Measurements from ENCODE around the gene STOML3. TPM values are rescaled to one million over a fixed set of nuclear protein-coding genes. Genes with fewer than 3 reads are reported as not detected.

The STOML3 gene
- total RNA-seq, 1 experiment from 2014 or later: not detected

GRCh38 chr13:39016787-39017186 is 26.2 kb upstream of the STOML3 start:
- CTCF ChIA-PET: interaction anchor here (0.6 kb wide), 2 partner anchors 490 to 1135 kb away, joined by 3 read pairs; no protein-coding TSS in a partner anchor
- BruUV-seq (replicated peaks): no TSS peak

GRCh38 chr13:39016087-39016486 is 25.5 kb upstream of the STOML3 start:
- no peak overlapping the region for H3K27ac ChIP-seq (ENCODE audit: low read length)
- no peak overlapping the region for H3K4me3 ChIP-seq (ENCODE audit: low read depth in 2 of 2, low read length in 2 of 2)
- DNase-seq (ENCODE audit: low read depth, low spot score): no peak
- CTCF ChIA-PET: interaction anchor here (0.6 kb wide), 1 partner anchor 1134 kb away, joined by 3 read pairs; no protein-coding TSS in a partner anchor
- ATAC-seq: no peak
- H3K4me1 ChIP-seq (ENCODE audit: control insufficient read depth, insufficient read depth, low read length): no peaks in the 10 kb centered on the region
- H3K36me3 ChIP-seq (ENCODE audit: control insufficient read depth, insufficient read depth, low read length): peaks cover 22% of the 10 kb centered on the region
- intact Hi-C loops (cut with micrococcal nuclease; ENCODE audit: unreplicated experiment): no loop called here
- no peaks in the 10 kb centered on the region for H3K9me3 ChIP-seq (ENCODE audit: control insufficient read depth, insufficient read depth, low read depth, low read length)
- no peaks in the 10 kb centered on the region for H3K27me3 ChIP-seq (ENCODE audit: control insufficient read depth, insufficient read depth, low read length)
- in situ Hi-C loops (cut with HindIII; ENCODE audit: low pct_unique_long_range_greater_than_20kb, low sequenced_read_pairs): no loop called here
- POLR2A ChIA-PET: no interaction called here
- TF ChIP-seq CTCF (IDR thresholded peaks at IDR 0.05) (no peak), POLR2AphosphoS5 (IDR thresholded peaks at IDR 0.05; ENCODE audit: low read depth, low read length) (no peak), TCF7L2 (IDR thresholded peaks at IDR 0.05; ENCODE audit: low read depth, low read length) (no peak), SIN3A (IDR thresholded peaks at IDR 0.05; ENCODE audit: borderline replicate concordance, insufficient read depth, low read depth, low read length) (no peak)
- BruUV-seq (replicated peaks): no TSS peak

More at GRCh38 chr13:39016787-39017186, 26.2 kb upstream of the STOML3 start:
- no peaks in the 10 kb centered on the region for H3K4me1 ChIP-seq (ENCODE audit: control insufficient read depth, insufficient read depth, low read length)
- no peaks in the 10 kb centered on the region for H3K27me3 ChIP-seq (ENCODE audit: control insufficient read depth, insufficient read depth, low read length)
- peaks cover 20% of the 10 kb centered on the region for H3K36me3 ChIP-seq (ENCODE audit: control insufficient read depth, insufficient read depth, low read length)
- H3K27ac ChIP-seq (ENCODE audit: low read length): no peak overlapping the region
- in situ Hi-C loops (cut with HindIII; ENCODE audit: low pct_unique_long_range_greater_than_20kb, low sequenced_read_pairs) (no loop called here), intact Hi-C loops (cut with micrococcal nuclease; ENCODE audit: unreplicated experiment) (no loop called here)
- H3K4me3 ChIP-seq (ENCODE audit: low read depth in 2 of 2, low read length in 2 of 2): no peak overlapping the region
- POLR2A ChIA-PET: no interaction called here
- H3K9me3 ChIP-seq (ENCODE audit: control insufficient read depth, insufficient read depth, low read depth, low read length): no peaks in the 10 kb centered on the region
- peak; percentile 60 for TF ChIP-seq CTCF (IDR thresholded peaks at IDR 0.05)
- no peak for TF ChIP-seq REST (IDR thresholded peaks at IDR 0.05; ENCODE audit: insufficient read depth in 1 of 2, low read depth in 2 of 2, low read length in 1 of 2)
- no peak for TF ChIP-seq SIN3A (IDR thresholded peaks at IDR 0.05; ENCODE audit: borderline replicate concordance, insufficient read depth, low read depth, low read length)
- no peak for TF ChIP-seq POLR2AphosphoS5 (IDR thresholded peaks at IDR 0.05; ENCODE audit: low read depth, low read length)
- ATAC-seq: no peak
- no peak for DNase-seq (ENCODE audit: low read depth, low spot score)
